A549 (cell line): ENCODE results near the gene TTN. TPM values are rescaled to one million over a fixed set of nuclear protein-coding genes. Genes with fewer than 3 reads are reported as not detected.
A peak's percentile ranks its signal among the peaks of the same experiment; 100 is the strongest.

Experiments
- ATAC-seq, 2 experiments: fragments of 200-7000 bp in 1 of 2; fragments of >200 bp in 1 of 2; cut with Nextera tagmentation in 1 of 2; cut with Tn5 transposase in 1 of 2; 3 replicates each; pipeline versions ENCODE4 v1.8.0 to v1.9.1; 2018 to 2020; ENCODE audit warnings: mild to moderate bottlenecking in 1 of 2, moderate library complexity in 1 of 2
- CTCF ChIA-PET: fragments of 300-600 bp; sonication (Branson Sonifier 250); formaldehyde crosslinking; extraction: SDS; loops from one replicate; lab custom pipeline; 2021; ENCODE audit warnings: antibody characterized with exemption, inconsistent platforms; lab: Yijun Ruan, JAX
- POLR2A ChIA-PET: fragments of 350-600 bp; formaldehyde crosslinking; extraction: SDS; loops from one replicate; lab custom pipeline; 2021; ENCODE audit warnings: antibody characterized with exemption, inconsistent platforms; lab: Yijun Ruan, JAX
- DNase-seq, 2 experiments: peaks; one replicate each; pipeline versions ENCODE4 v3.0.0 to v3.0.0-alpha.2; 2011 to 2016; ENCODE audit warnings: low read depth in 1 of 2, low spot score in 1 of 2
- FAIRE-seq: peaks from 2 replicates; lab custom pipeline; 2011; peaks lifted over from hg19 to GRCh38; lab: Jason Lieb, UNC
- H3K27ac ChIP-seq, 2 experiments: fragments of >200 bp; sonication (Bioruptor Twin); formaldehyde crosslinking; 3 replicates each; pipeline ENCODE4 v1.5.1; 2016 to 2017
- H3K4me1 ChIP-seq: fragments of >200 bp; sonication (Bioruptor Twin); formaldehyde crosslinking; 3 replicates; pipeline ENCODE4 v1.6.1; 2016
- H3K4me2 ChIP-seq: fragments of >200 bp; sonication (Bioruptor Twin); formaldehyde crosslinking; 3 replicates; pipeline ENCODE4 v1.6.1; 2016
- H3K4me3 ChIP-seq: fragments of >200 bp; sonication (Bioruptor Twin); formaldehyde crosslinking; 3 replicates; pipeline ENCODE4 v1.5.1; 2016
- H3K9me3 ChIP-seq: fragments of >200 bp; sonication (Bioruptor Twin); formaldehyde crosslinking; 3 replicates; pipeline ENCODE4 v1.6.1; 2016
- CBX8 ChIP-seq: fragments of 200-600 bp; sonication (generic); IDR thresholded peaks from 2 replicates; pipeline ENCODE4 v1.6.1; 2016
- CEBPB ChIP-seq, 2 experiments: fragments of >200 bp in 1 of 2; sonication (Bioruptor Twin) in 1 of 2; formaldehyde crosslinking in 1 of 2; IDR thresholded peaks; 2 replicates each; pipeline ENCODE4 v1.6.1; 2012 to 2016
- CHD2 ChIP-seq: fragments of 150-350 bp; IDR thresholded peaks from 2 replicates; pipeline ENCODE4 v1.6.1; 2014; ENCODE audit warnings: low read length; ENCODE audit not compliant: partially characterized antibody
- EHF ChIP-seq: fragments of 250-450 bp; sonication (Bioruptor Pico); IDR thresholded peaks from 2 replicates; pipeline ENCODE4 v1.5.0; 2020; ENCODE audit warnings: mild to moderate bottlenecking
- EP300 ChIP-seq, 2 experiments: fragments of >200 bp; sonication (Bioruptor Twin); formaldehyde crosslinking; IDR thresholded peaks; 2 replicates in 1 of 2; 3 replicates in 1 of 2; pipeline ENCODE4 v1.6.1; 2016 to 2017
- ESRRA ChIP-seq: fragments of 150-350 bp; IDR thresholded peaks from 2 replicates; pipeline ENCODE4 v1.6.1; 2014; ENCODE audit warnings: mild to moderate bottlenecking, low read length, borderline replicate concordance
- FOXS1 ChIP-seq: fragments of 250-450 bp; sonication (Bioruptor Pico); IDR thresholded peaks from 2 replicates; pipeline ENCODE4 v1.5.0; 2020; ENCODE audit warnings: mild to moderate bottlenecking, moderate library complexity
- HDAC2 ChIP-seq: fragments of 200-600 bp; sonication (generic); IDR thresholded peaks from 2 replicates; pipeline ENCODE4 v1.6.1; 2016
- HOXB13 ChIP-seq: fragments of 250-450 bp; sonication (Bioruptor Pico); IDR thresholded peaks from 2 replicates; pipeline ENCODE4 v1.5.0; 2020; ENCODE audit warnings: low read depth, mild to moderate bottlenecking, moderate library complexity
- JUN ChIP-seq, 2 experiments: fragments of >200 bp; sonication (Bioruptor Twin); formaldehyde crosslinking; IDR thresholded peaks; 2 replicates in 1 of 2; 3 replicates in 1 of 2; pipeline ENCODE4 v1.6.1; 2016 to 2017
- KDM1A ChIP-seq: fragments of 200-600 bp; sonication (generic); IDR thresholded peaks from 2 replicates; pipeline ENCODE4 v1.6.1; 2016; ENCODE audit warnings: low read depth, mild to moderate bottlenecking
- MAZ ChIP-seq: fragments of 150-350 bp; IDR thresholded peaks from 2 replicates; pipeline ENCODE4 v1.6.1; 2014; ENCODE audit warnings: antibody characterized with exemption, low read depth, low read length, borderline replicate concordance
- MYC ChIP-seq: IDR thresholded peaks from 2 replicates; pipeline ENCODE4 v1.6.1; 2012; ENCODE audit warnings: mild to moderate bottlenecking, inconsistent platforms, low read length, improper control_type of control experiment, borderline replicate concordance
- NR3C1 ChIP-seq: fragments of >200 bp; sonication (Bioruptor Twin); formaldehyde crosslinking; IDR thresholded peaks from 3 replicates; pipeline ENCODE4 v1.6.1; 2017
- PHF8 ChIP-seq: fragments of 200-600 bp; sonication (generic); IDR thresholded peaks from 2 replicates; pipeline ENCODE4 v1.6.1; 2016; ENCODE audit warnings: low read depth, mild to moderate bottlenecking, antibody characterized with exemption, moderate library complexity, borderline replicate concordance
- POLR2A ChIP-seq: IDR thresholded peaks from 2 replicates; pipeline ENCODE4 v1.6.1; 2012; ENCODE audit warnings: mild to moderate bottlenecking, low read length
- RAD21 ChIP-seq, 2 experiments: fragments of >200 bp in 1 of 2; sonication (Bioruptor Twin) in 1 of 2; formaldehyde crosslinking in 1 of 2; IDR thresholded peaks in 1 of 2; conservative IDR thresholded peaks in 1 of 2; 2 replicates in 1 of 2; 3 replicates in 1 of 2; pipeline ENCODE4 v1.6.1; 2012 to 2018; ENCODE audit warnings: inconsistent platforms in 1 of 2
- RARB ChIP-seq: fragments of 250-450 bp; sonication (Bioruptor Pico); IDR thresholded peaks from 2 replicates; pipeline ENCODE4 v1.8.0; 2021; ENCODE audit warnings: mild to moderate bottlenecking, moderate library complexity
- RFX5 ChIP-seq: fragments of 450-650 bp; IDR thresholded peaks from 2 replicates; pipeline ENCODE4 v1.7.1; 2014; ENCODE audit warnings: antibody characterized with exemption, mild to moderate bottlenecking, moderate library complexity
- RNF2 ChIP-seq: fragments of 200-600 bp; sonication (generic); IDR thresholded peaks from 2 replicates; pipeline ENCODE4 v1.6.1; 2016; ENCODE audit warnings: low read depth, mild to moderate bottlenecking, antibody characterized with exemption, moderate library complexity, borderline replicate concordance
- SMC3 ChIP-seq: fragments of >200 bp; sonication (Bioruptor Twin); formaldehyde crosslinking; IDR thresholded peaks from 3 replicates; pipeline ENCODE4 v1.6.1; 2018; ENCODE audit warnings: inconsistent platforms
- SREBF2 ChIP-seq: fragments of 450-650 bp; IDR thresholded peaks from 2 replicates; pipeline ENCODE4 v1.6.1; 2014; ENCODE audit warnings: mild to moderate bottlenecking, moderate library complexity
- TFCP2L1 ChIP-seq: fragments of 250-450 bp; sonication (Bioruptor Pico); IDR thresholded peaks from 2 replicates; pipeline ENCODE4 v1.5.0; 2021; ENCODE audit warnings: mild to moderate bottlenecking
- ZC3H11A ChIP-seq: fragments of 450-650 bp; IDR thresholded peaks from 2 replicates; pipeline ENCODE4 v1.6.1; 2014; ENCODE audit warnings: antibody characterized with exemption, mild to moderate bottlenecking
- ZSCAN20 ChIP-seq: fragments of 250-450 bp; sonication (Bioruptor Pico); IDR thresholded peaks from 2 replicates; pipeline ENCODE4 v1.8.0; 2022; ENCODE audit warnings: mild to moderate bottlenecking, moderate library complexity
- WGBS: methylation state at CpG from one replicate; pipeline ENCODE4 v1.1.6; 2017; ENCODE audit errors: missing lambda C conversion rate; 5-methylcytosine and 5-hydroxymethylcytosine counted together
- polyA plus RNA-seq, 4 experiments: library from polyadenylated mRNA; depleted of rRNA in 3 of 4; stranded (reverse); fragments of >200 nt; fragmentation: RNase III in 1 of 4; extraction: RNeasy Plus Mini Kit Qiagen cat#74134 plus additional on column Dnase treatment in 1 of 4; gene quantifications; 2 replicates in 3 of 4; 3 replicates in 1 of 4; pipeline ENCODE4 v1.2.3, GENCODE V29; 2011 to 2017
- TF ChIP-seq, protein P1 (sequence below): fragments of 450-650 bp; IDR thresholded peaks from 2 replicates; pipeline ENCODE4 v1.6.1; 2014; ENCODE audit warnings: antibody characterized with exemption
- TF ChIP-seq, protein P2 (sequence below): IDR thresholded peaks from 2 replicates; pipeline ENCODE4 v1.6.1; 2012; ENCODE audit warnings: low read depth, borderline replicate concordance
- TF ChIP-seq, protein P3 (sequence below): fragments of >200 bp; sonication (Bioruptor Twin); formaldehyde crosslinking; IDR thresholded peaks from 3 replicates; pipeline ENCODE4 v1.6.1; 2016
- TF ChIP-seq, protein P4 (sequence below): fragments of 250-450 bp; sonication (Bioruptor Pico); IDR thresholded peaks from 2 replicates; pipeline ENCODE4 v1.5.0; 2020; ENCODE audit warnings: low read depth, mild to moderate bottlenecking, moderate library complexity
- TF ChIP-seq, protein P5 (sequence below): IDR thresholded peaks from 2 replicates; pipeline ENCODE4 v1.6.1; 2012
- TF ChIP-seq, protein P6 (sequence below): IDR thresholded peaks from 2 replicates; pipeline ENCODE4 v1.6.1; 2012
- TF ChIP-seq, protein P7 (sequence below): fragments of >200 bp; sonication (Bioruptor Twin); formaldehyde crosslinking; IDR thresholded peaks from 3 replicates; pipeline ENCODE4 v1.5.1; 2016

TTN gene
- polyA plus RNA-seq, 2 of the 4 experiments (the other 2 are of a cell fraction) = under 0.01 TPM; not detected in 1

DNA sequence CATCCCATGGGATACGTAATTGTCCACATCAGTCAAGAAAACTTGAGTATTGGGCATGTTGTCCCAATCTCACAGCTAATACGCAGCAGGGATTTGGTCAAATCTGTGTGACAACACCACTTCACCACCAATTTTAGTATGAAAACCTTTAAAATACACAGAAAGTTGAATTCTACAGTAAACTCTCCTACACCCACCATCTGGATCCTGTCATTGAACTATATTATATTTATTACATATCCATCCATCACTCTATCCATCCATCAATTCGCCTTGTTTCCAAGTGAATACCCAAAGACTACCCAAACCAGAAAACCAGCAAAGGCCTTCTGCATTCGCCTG lies 328.0 kb downstream of the TTN start (continued):
- TF ChIP-seq, protein P1, sequence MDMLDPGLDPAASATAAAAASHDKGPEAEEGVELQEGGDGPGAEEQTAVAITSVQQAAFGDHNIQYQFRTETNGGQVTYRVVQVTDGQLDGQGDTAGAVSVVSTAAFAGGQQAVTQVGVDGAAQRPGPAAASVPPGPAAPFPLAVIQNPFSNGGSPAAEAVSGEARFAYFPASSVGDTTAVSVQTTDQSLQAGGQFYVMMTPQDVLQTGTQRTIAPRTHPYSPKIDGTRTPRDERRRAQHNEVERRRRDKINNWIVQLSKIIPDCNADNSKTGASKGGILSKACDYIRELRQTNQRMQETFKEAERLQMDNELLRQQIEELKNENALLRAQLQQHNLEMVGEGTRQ = no peak
- no peak for TF ChIP-seq FOXS1
- TF ChIP-seq RFX5 = no peak

DNA sequence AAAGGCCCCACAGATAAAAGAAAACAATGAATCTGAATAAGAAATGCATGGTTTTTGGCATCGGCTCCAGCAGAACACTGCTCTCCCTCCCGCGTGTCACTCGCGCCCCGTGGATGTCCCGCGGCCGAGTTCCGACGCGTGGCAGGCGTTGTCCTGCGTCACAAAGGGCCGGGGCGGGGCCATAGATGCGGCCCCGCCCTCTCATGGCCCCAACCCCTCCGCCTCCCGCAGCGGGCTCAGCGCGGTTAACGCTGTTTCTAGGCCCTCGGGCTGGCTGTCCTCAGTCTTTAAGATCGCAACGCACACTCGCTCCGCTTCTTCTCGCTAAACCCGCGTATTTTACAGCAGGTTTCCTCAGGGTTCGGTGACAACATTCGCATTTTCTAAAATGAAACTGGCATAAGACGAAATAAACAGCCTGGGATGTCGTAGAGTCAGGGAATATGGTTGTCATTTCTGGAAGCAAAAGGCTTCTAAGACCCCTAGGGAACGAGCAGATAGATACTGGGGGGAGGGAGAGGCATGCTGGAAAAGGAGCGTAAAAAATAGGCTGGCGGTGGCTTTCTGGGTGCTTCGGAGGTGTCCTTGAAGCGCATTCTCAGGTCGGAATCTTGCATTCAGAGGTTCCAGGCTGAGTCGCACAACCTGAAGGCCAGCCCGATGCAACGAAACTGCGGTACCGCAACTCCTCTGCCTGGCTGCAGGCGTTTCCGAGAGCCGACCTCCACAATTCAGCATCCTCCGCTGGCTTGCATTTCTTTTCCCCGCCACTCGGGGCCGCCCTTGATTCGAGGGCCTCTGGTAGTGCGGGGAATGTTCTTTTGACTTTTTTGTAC lies 328.6 kb downstream of the TTN start, which contains the start of gene FKBP7:
Gene FKBP7 (minus strand): TSS at position 162 of the 836 bp plus-strand sequence. CDS start 101 bp downstream, at position 61.
- ChIA-PET POLR2A (interaction anchor here (4.1 kb wide), 1 partner anchor 27 kb away, joined by 35 read pairs; the partner anchor contains the start of genes PJVK and PRKRA), CTCF (interaction anchor here (1.1 to 2.0 kb wide), 4 partner anchors 7 to 347 kb away, joined by 3 to 8 read pairs (median 4); no protein-coding TSS in a partner anchor)
- Histone ChIP-seq H3K4me2 (peak within 1 kb of the TSS; percentile 74), H3K27ac (peak within 1 kb of the TSS; percentile 82 to 92), H3K9me3 (no peaks in the 10 kb centered on the region), H3K4me3 (peak within 1 kb of the TSS; percentile 68), H3K4me1 (peaks cover 42% of the 10 kb centered on the region)
- FAIRE-seq (no peak), ATAC-seq (peak; percentile 72 to 79), DNase-seq (peak; percentile 71 to 84)
- 2% methylated on average over 47 of the region's 56 CpGs for WGBS
- no peak for TF ChIP-seq EP300 (IDR thresholded peaks at IDR 0.05)
- TF ChIP-seq SMC3 = peak; percentile 24; the same call in 2 of the 3 replicates
- TF ChIP-seq CBX8 = no peak
- no peak for TF ChIP-seq HDAC2
- no peak for TF ChIP-seq EHF (CRISPR knock-in tag)
- TF ChIP-seq KDM1A = no peak
- no peak for TF ChIP-seq CHD2
- TF ChIP-seq MAZ = no peak
- no peak for TF ChIP-seq TFCP2L1 (CRISPR knock-in tag)
- TF ChIP-seq, protein P2, sequence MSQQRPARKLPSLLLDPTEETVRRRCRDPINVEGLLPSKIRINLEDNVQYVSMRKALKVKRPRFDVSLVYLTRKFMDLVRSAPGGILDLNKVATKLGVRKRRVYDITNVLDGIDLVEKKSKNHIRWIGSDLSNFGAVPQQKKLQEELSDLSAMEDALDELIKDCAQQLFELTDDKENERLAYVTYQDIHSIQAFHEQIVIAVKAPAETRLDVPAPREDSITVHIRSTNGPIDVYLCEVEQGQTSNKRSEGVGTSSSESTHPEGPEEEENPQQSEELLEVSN = peak; percentile 72
- TF ChIP-seq, protein P3, sequence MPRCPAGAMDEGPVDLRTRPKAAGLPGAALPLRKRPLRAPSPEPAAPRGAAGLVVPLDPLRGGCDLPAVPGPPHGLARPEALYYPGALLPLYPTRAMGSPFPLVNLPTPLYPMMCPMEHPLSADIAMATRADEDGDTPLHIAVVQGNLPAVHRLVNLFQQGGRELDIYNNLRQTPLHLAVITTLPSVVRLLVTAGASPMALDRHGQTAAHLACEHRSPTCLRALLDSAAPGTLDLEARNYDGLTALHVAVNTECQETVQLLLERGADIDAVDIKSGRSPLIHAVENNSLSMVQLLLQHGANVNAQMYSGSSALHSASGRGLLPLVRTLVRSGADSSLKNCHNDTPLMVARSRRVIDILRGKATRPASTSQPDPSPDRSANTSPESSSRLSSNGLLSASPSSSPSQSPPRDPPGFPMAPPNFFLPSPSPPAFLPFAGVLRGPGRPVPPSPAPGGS = peak; percentile 50; the same call in 1 of the 3 replicates
- TF ChIP-seq SREBF2 = no peak
- peak; percentile 66 for TF ChIP-seq POLR2A
- TF ChIP-seq MYC = peak; percentile 61; the same call in 1 of the 2 replicates
- no peak for TF ChIP-seq RNF2
- TF ChIP-seq, protein P4, sequence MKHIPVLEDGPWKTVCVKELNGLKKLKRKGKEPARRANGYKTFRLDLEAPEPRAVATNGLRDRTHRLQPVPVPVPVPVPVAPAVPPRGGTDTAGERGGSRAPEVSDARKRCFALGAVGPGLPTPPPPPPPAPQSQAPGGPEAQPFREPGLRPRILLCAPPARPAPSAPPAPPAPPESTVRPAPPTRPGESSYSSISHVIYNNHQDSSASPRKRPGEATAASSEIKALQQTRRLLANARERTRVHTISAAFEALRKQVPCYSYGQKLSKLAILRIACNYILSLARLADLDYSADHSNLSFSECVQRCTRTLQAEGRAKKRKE (CRISPR knock-in tag) = 0 out of 2 replicates have a peak, but pooled peaks have one; percentile 15
- TF ChIP-seq ZSCAN20 = no peak
- TF ChIP-seq HOXB13 (CRISPR knock-in tag) = no peak
- TF ChIP-seq, protein P5, sequence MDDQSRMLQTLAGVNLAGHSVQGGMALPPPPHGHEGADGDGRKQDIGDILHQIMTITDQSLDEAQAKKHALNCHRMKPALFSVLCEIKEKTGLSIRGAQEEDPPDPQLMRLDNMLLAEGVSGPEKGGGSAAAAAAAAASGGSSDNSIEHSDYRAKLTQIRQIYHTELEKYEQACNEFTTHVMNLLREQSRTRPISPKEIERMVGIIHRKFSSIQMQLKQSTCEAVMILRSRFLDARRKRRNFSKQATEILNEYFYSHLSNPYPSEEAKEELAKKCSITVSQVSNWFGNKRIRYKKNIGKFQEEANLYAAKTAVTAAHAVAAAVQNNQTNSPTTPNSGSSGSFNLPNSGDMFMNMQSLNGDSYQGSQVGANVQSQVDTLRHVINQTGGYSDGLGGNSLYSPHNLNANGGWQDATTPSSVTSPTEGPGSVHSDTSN = no peak
- no peak for TF ChIP-seq RARB (CRISPR knock-in tag)
- TF ChIP-seq NR3C1 = no peak
- TF ChIP-seq, protein P6, sequence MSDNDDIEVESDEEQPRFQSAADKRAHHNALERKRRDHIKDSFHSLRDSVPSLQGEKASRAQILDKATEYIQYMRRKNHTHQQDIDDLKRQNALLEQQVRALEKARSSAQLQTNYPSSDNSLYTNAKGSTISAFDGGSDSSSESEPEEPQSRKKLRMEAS = peak; percentile 86
- TF ChIP-seq, protein P7, sequence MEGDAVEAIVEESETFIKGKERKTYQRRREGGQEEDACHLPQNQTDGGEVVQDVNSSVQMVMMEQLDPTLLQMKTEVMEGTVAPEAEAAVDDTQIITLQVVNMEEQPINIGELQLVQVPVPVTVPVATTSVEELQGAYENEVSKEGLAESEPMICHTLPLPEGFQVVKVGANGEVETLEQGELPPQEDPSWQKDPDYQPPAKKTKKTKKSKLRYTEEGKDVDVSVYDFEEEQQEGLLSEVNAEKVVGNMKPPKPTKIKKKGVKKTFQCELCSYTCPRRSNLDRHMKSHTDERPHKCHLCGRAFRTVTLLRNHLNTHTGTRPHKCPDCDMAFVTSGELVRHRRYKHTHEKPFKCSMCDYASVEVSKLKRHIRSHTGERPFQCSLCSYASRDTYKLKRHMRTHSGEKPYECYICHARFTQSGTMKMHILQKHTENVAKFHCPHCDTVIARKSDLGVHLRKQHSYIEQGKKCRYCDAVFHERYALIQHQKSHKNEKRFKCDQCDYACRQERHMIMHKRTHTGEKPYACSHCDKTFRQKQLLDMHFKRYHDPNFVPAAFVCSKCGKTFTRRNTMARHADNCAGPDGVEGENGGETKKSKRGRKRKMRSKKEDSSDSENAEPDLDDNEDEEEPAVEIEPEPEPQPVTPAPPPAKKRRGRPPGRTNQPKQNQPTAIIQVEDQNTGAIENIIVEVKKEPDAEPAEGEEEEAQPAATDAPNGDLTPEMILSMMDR = peak; percentile 58
- peak; percentile 65 to 75 for TF ChIP-seq RAD21 (conservative IDR thresholded peaks at IDR 0.05 in 1 of 2, IDR thresholded peaks at IDR 0.05 in 1 of 2)
- TF ChIP-seq JUN (IDR thresholded peaks at IDR 0.05) = peak in 1 of 2 experiments; percentile 56; a peak in 2 of 5 replicates
- TF ChIP-seq CEBPB (IDR thresholded peaks at IDR 0.05) = no peak
- peak; percentile 85 for TF ChIP-seq PHF8
- no peak for TF ChIP-seq ESRRA
- TF ChIP-seq ZC3H11A = no peak
